Stimulated activated naive CD8-positive, alpha-beta T cell treated with anti-CD3 and anti-CD28 coated beads, Interleukin-15, Interleukin-2, amounts not matched to agents 100 ng/mL and 50 ng/mL, for 24 hours (primary cell): ENCODE data around the gene ASB6.
A peak's percentile ranks its signal among the peaks of the same experiment; 100 is the strongest.
"Not testable (repeated sequence)": the region's sequence is repeated elsewhere in the genome, so short reads cannot be mapped to it uniquely, and the experiment has no call there.

Experiments used
- H3K27ac Mint-ChIP-seq: one replicate; pipeline ENCODE4 v1.8.0; 2021; ENCODE audit warnings: mild to moderate bottlenecking, mixed read lengths
- H3K27me3 Mint-ChIP-seq: one replicate; pipeline ENCODE4 v1.8.0; 2021; ENCODE audit warnings: mixed read lengths
- H3K36me3 Mint-ChIP-seq: one replicate; pipeline ENCODE4 v1.8.0; 2021; ENCODE audit warnings: low read depth, mixed read lengths
- H3K4me1 Mint-ChIP-seq: one replicate; pipeline ENCODE4 v1.8.0; 2021; ENCODE audit warnings: low read depth, mixed read lengths
- H3K4me3 Mint-ChIP-seq: one replicate; pipeline ENCODE4 v1.8.0; 2021; ENCODE audit warnings: mild to moderate bottlenecking, mixed read lengths
- H3K9me3 Mint-ChIP-seq: one replicate; pipeline ENCODE4 v1.8.0; 2021; ENCODE audit warnings: mixed read lengths

Gene ASB6

DNA sequence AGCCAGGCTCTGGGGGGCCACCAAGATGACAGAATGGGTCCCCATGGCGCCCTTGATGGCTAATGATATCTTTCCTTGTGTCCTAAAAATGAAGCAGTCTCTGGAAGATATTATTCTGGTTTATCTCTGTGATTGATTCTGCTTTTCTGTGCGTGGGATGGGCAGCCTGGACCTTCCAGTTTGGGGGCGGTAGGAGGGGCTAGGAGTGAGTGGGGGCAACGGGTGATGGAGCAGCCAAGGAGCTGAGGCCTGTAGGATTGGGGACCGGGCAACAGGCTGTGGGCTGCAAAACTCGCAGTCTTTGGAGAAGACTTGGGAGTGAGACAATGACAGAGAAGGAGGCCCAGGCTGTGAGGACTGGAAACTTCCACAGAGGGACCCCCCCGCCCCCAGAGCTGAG lies 32.3 kb upstream of the ASB6 start:
- Mint-ChIP-seq H3K27me3 (peaks cover 19% of the 10 kb centered on the region), H3K9me3 (no peaks in the 10 kb centered on the region), H3K4me1 (peaks cover 10% of the 10 kb centered on the region), H3K36me3 (no peaks in the 10 kb centered on the region), H3K27ac (no peak overlapping the region), H3K4me3 (no peak overlapping the region)

DNA sequence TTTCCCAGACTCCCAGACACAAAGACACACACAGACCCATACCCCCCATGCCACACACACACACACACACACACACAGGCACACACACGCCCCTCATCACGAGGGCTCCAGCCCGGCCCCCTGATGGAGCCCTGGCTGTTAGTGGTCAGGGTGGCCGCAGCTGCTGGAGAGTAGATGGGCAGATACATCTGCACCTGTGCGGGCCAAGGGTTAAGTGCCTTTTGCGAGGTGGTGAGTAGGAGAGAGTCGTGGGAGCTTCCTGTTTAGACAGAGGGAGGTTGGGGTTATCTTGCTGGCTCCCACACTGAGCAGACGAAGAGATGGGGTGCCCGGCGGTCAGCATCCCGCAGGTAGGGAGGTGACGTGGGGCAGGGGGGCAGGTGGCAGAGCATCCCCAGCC lies 31.7 kb upstream of the ASB6 start:
- Mint-ChIP-seq H3K27me3 (peaks cover 18% of the 10 kb centered on the region), H3K36me3 (no peaks in the 10 kb centered on the region), H3K4me1 (peaks cover 10% of the 10 kb centered on the region), H3K4me3 (no peak overlapping the region), H3K9me3 (no peaks in the 10 kb centered on the region), H3K27ac (no peak overlapping the region)

DNA sequence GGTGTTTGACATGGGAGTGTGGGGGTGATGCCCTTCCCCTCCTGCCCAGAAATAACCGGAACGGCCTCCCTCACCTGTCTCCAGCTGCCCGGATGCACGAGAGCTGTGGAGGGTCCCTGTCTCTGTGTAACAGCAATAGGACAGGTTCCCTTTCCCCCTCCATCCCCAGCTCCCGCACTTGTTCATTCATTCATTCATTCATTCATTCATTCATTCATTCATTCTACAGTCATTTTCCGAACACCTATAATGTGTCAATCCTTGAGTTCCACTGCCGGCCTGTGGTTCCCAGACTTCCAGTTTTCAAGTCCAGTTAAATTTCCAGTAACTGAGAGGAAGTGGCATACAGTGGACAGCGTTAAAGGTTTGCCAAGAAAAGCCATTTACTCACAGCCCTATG lies 30.8 kb upstream of the ASB6 start:
- H3K9me3 Mint-ChIP-seq = no peaks in the 10 kb centered on the region
- H3K4me1 Mint-ChIP-seq = peaks cover 10% of the 10 kb centered on the region
- H3K4me3 Mint-ChIP-seq = no peak overlapping the region
- no peak overlapping the region for H3K27ac Mint-ChIP-seq
- H3K36me3 Mint-ChIP-seq = no peaks in the 10 kb centered on the region
- peaks cover 14% of the 10 kb centered on the region for H3K27me3 Mint-ChIP-seq

DNA sequence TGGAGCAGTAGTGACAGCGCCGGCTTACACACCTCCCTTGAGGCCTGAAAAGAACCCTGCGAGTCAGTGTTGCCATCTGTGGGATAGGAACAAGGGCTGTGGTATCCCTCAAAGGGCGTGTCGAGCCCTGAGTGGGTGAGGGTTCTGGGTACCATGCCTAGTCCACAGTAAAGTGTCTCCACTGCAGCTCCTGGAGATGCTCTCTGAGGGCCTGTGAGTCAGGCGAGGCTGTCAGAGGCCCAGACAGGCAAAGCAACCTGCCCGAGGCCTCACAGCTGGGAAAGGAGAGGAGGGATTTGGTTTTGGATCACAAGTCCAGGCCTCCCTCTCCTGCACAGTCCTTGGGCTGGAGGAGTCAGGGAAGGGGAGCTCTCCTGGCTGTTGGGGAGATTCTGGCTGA lies 29.6 kb upstream of the ASB6 start:
- Mint-ChIP-seq H3K27ac (no peak overlapping the region), H3K4me3 (no peak overlapping the region), H3K9me3 (no peaks in the 10 kb centered on the region), H3K36me3 (no peaks in the 10 kb centered on the region), H3K27me3 (peaks cover 11% of the 10 kb centered on the region), H3K4me1 (peaks cover 10% of the 10 kb centered on the region)

DNA sequence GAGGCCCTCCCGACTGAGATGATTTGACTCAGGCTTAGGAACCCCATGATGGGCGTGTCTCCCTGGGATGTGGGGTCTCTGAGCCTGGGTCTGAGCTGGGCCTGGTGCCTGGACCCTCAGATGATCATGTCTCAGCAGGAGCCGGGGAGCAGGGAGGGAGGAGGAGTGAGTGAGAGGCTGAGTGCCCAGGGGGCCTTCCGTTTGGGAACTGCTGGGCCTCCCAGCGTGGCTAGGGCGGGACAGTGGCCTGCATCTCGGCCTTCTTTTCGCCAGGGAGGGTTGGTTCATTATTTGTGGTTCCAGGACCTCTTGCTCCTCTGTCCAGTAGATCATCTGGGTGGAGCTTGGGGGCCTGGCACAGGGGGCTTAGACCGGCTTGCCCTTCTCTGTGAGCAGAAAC lies 29.1 kb upstream of the ASB6 start:
- Mint-ChIP-seq H3K36me3 (no peaks in the 10 kb centered on the region), H3K27ac (no peak overlapping the region), H3K27me3 (peaks cover 8% of the 10 kb centered on the region), H3K4me3 (no peak overlapping the region), H3K4me1 (peaks cover 10% of the 10 kb centered on the region), H3K9me3 (no peaks in the 10 kb centered on the region)

DNA sequence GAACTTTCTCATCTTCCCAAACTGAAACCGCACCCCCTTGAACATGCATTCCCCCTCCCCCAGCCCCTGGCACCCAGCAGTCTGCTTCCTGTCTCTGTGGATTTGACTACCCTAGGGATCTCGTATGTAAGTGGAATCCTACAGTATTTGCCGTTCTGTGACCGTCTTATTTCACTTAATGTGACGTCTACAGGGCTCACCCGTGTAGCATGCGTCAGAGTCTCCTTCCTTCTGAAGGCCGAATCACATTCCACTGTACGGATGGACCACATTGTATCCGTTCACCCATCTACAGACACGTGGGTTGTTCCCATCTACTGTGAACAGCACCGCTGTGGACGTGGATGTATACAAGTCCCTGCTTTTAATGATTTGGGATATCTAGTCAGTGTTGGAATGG lies 28.0 kb upstream of the ASB6 start:
- no peak overlapping the region for H3K4me3 Mint-ChIP-seq
- H3K4me1 Mint-ChIP-seq = peaks cover 10% of the 10 kb centered on the region
- no peaks in the 10 kb centered on the region for H3K36me3 Mint-ChIP-seq
- no peak overlapping the region for H3K27ac Mint-ChIP-seq
- peaks cover 7% of the 10 kb centered on the region for H3K27me3 Mint-ChIP-seq
- no peaks in the 10 kb centered on the region for H3K9me3 Mint-ChIP-seq

DNA sequence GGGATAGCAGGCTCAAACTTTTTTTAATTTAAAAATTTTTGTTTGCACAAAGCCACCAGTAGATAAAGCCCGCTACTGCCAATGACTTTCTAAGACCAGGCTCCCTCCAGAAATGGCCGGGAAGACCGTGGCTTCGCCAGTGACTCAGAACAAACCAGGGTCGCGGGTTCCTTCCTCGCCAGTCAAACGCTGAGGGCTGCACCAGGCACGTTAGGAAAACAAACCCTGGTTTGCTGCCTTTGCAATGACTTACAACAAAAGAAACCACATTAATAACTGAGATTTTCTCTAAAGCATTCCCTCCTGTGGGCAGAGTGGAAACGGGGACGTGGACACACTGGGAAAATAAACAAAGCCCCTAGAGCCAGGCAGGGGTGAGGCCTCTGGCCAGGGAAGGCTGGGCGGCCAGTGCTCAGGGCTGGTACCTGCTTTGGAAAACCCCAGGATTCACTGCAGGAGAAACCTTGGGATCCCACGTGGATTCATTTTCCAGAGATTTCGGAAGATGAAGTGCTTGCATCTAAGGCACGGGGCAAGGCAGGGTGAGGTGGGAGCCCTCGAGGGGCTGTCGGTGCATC lies 27.3 kb upstream of the ASB6 start:
- H3K36me3 Mint-ChIP-seq = no peaks in the 10 kb centered on the region
- no peak overlapping the region for H3K4me3 Mint-ChIP-seq
- no peak overlapping the region for H3K27ac Mint-ChIP-seq
- H3K4me1 Mint-ChIP-seq = peaks cover 10% of the 10 kb centered on the region
- H3K9me3 Mint-ChIP-seq = no peaks in the 10 kb centered on the region
- peaks cover 10% of the 10 kb centered on the region for H3K27me3 Mint-ChIP-seq

DNA sequence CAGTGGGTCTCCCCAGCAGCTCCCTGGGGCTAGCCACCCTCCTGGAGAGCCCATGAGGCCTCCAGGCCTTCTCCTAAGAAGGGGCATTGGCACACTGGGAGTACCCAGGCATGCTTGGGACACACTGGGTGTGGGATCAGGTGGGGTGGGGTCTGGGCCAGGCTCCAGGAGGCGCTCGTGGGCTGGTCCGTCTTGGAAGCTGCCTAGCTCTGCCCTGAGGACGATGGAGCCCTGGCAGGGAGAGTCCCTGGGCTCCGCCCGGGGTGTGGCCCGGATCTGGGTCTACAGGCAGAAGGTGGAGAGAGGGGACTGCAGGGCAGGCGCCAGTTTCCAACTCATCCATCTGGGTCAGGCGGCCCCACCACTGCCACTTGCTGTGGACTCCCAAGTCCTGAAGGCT lies 25.9 kb upstream of the ASB6 start:
- no peak overlapping the region for H3K27ac Mint-ChIP-seq
- H3K4me1 Mint-ChIP-seq = peaks cover 10% of the 10 kb centered on the region
- no peak overlapping the region for H3K4me3 Mint-ChIP-seq
- H3K36me3 Mint-ChIP-seq = no peaks in the 10 kb centered on the region
- no peaks in the 10 kb centered on the region for H3K9me3 Mint-ChIP-seq
- H3K27me3 Mint-ChIP-seq = peaks cover 11% of the 10 kb centered on the region

DNA sequence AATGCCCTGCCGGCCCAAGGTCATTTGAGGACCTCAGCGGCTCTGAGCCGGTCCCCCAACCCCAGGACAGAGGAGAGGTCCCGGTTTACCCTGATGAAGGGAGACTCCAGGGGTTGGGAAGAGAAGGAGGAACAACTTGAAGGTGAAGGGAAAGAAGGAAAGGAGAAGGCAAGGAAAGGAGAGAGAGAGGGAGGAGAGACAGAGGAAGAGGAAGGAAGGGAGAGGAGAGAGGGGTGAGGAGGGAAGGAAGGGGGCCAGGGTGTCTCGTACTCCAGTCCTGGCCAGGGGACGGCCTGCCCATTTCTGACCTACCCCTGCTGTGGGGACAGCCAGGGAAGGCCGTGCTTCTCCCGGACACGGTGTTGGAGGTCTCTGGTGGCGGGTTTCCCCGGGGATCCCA lies 25.4 kb upstream of the ASB6 start:
- Mint-ChIP-seq H3K9me3 (no peaks in the 10 kb centered on the region), H3K27me3 (peaks cover 13% of the 10 kb centered on the region), H3K4me1 (peaks cover 10% of the 10 kb centered on the region), H3K27ac (no peak overlapping the region), H3K36me3 (no peaks in the 10 kb centered on the region), H3K4me3 (no peak overlapping the region)

DNA sequence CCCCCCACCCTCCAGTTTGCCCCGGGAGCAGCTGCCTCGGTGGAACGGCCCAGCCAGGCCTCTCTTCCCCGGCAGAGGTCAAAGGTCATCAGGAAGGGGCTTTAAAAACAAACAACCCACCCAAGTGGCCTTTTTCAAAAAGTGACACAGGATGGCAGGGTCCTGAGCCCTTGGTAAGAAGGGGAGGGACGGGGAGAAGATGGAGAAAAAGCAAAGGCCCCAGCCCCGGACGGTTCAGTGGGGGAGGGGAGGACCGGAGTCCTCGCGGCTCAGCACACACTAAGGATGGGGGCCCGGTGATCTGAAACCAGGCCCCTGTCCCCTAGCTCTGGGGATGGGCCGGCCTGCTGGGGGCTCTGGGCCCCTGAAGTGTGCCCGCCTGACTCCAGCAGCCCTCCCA lies 24.6 kb upstream of the ASB6 start:
- Mint-ChIP-seq H3K36me3 (no peaks in the 10 kb centered on the region), H3K9me3 (no peaks in the 10 kb centered on the region), H3K4me3 (no peak overlapping the region), H3K4me1 (peaks cover 8% of the 10 kb centered on the region), H3K27ac (no peak overlapping the region), H3K27me3 (peaks cover 13% of the 10 kb centered on the region)

DNA sequence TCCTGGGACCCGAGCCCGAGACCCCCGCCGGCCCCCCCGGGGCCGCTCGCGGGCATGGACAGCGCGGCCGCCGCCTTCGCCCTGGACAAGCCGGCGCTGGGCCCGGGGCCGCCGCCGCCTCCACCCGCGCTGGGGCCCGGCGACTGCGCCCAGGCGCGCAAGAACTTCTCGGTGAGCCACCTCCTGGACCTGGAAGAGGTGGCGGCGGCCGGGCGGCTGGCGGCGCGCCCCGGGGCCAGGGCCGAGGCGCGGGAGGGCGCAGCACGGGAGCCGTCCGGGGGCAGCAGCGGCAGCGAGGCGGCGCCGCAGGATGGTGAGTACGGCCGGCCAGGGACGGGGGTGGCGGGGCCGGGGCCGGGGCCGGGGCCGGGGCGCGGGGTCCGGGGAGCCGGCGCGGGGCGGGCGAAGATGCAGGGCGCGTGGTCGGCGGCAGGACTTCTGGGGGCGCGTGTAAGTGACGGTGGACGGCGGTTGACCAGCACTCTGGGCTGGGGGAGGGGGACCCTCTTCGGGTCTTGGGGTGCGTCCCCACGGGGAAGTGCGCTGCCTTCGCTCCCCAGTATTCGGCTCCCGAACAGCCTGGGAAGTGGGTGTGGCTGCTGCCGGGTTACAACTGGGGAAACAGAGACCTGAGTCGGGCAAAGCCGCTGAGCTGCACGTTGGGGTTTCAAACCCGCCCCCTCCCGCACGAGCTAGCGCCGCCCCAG lies 24.0 kb upstream of the ASB6 start:
- H3K27ac Mint-ChIP-seq = no peak overlapping the region
- H3K4me1 Mint-ChIP-seq = peaks cover 2% of the 10 kb centered on the region
- no peaks in the 10 kb centered on the region for H3K36me3 Mint-ChIP-seq
- no peaks in the 10 kb centered on the region for H3K9me3 Mint-ChIP-seq
- peak overlapping the region; percentile 43 for H3K4me3 Mint-ChIP-seq
- H3K27me3 Mint-ChIP-seq = peaks cover 13% of the 10 kb centered on the region

DNA sequence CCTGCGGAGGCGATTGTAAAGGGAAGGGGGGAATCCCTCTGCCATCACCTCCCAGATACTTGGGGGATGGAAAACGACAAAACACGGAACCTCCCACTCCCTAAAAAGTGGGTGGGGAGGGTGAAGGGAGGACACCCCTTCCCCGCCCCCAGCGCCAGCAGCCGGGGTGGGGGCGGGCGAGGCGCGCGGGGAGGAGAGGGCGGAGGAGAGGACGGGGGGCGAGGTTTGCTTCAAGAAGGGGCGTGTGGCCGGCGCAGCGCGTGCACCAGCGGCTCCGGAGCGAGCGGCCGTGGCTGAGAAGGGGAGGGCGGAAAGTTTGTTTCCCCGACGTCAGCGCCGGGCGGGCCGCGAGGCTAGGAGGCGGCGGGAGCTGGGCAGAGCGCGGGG lies 23.4 kb upstream of the ASB6 start, which contains the start of gene PRRX2:
TSS of gene PRRX2 (plus strand) at position 259 of the 387 bp plus-strand sequence. CDS start 221 bp downstream, outside the sequence.
- Mint-ChIP-seq H3K36me3 (no peaks in the 10 kb centered on the region), H3K9me3 (no peaks in the 10 kb centered on the region), H3K4me1 (no peaks in the 10 kb centered on the region), H3K4me3 (peak within 1 kb of the TSS; percentile 47), H3K27ac (no peak within 1 kb of the TSS), H3K27me3 (peaks cover 13% of the 10 kb centered on the region)

DNA sequence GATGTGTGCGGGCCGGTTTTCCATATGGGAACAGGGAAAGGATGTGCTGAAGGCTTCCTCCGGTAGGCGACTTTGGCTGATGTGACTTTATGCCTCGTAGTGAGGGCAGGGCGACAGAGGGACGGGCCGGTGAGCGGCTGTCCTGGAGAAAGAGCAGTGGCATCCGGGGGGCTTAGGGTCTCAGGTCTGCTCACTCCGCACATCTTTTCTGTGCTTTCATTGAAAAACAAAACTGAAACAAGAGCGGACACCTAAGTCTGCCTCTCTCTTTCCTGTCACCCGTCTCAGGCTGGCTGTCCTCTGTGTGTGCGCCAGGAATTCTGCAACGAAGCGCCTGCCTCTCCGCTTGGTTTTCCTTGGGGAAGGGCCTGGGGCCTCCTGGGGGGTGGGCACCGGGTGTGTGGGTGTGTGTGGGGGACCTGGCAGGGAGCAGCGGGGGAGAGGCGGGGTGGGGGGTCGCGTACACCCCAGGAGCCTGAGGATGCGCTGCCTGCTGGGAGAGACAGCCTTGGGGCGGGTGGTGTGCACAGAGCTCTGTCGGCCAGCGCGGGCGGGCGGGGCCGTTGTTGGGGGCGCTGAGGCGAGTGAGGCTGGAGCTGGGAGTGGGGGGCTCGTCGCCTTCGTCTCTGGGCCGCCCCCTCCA lies 22.9 kb upstream of the ASB6 start:
- Mint-ChIP-seq H3K27ac (no peak overlapping the region), H3K36me3 (no peaks in the 10 kb centered on the region), H3K4me3 (peak overlapping the region; percentile 47), H3K4me1 (no peaks in the 10 kb centered on the region), H3K27me3 (peaks cover 10% of the 10 kb centered on the region), H3K9me3 (no peaks in the 10 kb centered on the region)

DNA sequence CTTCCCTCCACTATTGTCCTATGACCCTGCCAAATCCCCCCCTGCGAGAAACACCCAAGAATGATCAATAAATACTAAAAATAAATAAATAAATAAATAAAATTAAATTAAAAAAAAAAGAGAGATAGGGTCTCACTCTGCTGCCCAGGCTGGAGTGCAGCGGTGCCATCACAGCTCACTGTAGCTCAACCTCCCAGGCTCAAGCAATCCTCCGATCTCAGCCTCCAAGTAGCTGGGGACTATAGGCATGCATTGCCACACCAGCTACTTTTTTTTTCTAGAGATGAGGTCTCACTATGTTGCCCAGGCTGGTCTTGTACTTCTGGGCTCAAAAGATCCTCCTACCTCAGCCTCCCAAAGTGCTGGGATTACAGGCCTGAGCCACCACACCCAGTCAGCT lies 20.3 kb upstream of the ASB6 start:
- H3K9me3 Mint-ChIP-seq, H3K4me3 Mint-ChIP-seq, H3K36me3 Mint-ChIP-seq, H3K27ac Mint-ChIP-seq, H3K27me3 Mint-ChIP-seq, H3K4me1 Mint-ChIP-seq: not testable (repeated sequence)

DNA sequence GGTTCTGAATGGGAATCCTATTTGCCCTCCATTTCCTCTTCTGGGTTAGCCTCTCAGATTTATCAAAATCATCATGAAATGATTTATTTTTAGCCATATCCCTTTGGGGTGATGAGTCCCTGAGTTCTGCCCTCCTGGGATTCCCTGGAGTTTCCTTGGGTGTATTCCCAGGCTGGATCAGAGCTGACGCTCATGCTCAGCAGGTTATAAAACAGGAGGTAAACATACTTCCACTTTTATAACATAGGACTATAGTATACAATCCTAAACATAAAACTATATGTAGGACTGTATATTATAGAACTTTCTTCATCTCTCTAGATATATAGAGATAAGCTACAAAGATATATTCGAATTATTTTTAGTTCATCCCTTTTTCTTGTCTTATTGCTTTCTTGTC lies 19.1 kb upstream of the ASB6 start:
- H3K36me3 Mint-ChIP-seq = no peaks in the 10 kb centered on the region
- H3K27me3 Mint-ChIP-seq = peaks cover 9% of the 10 kb centered on the region
- no peaks in the 10 kb centered on the region for H3K9me3 Mint-ChIP-seq
- no peak overlapping the region for H3K27ac Mint-ChIP-seq
- H3K4me3 Mint-ChIP-seq = no peak overlapping the region
- H3K4me1 Mint-ChIP-seq = no peaks in the 10 kb centered on the region
